Measurements from ENCODE around the gene CRIM1. TPM values are rescaled to one million over a fixed set of nuclear protein-coding genes. Genes with fewer than 3 reads are reported as not detected.
A peak's percentile ranks its signal among the peaks of the same experiment; 100 is the strongest.

Gene CRIM1
- total and polyA plus RNA-seq, 3 experiments from 2014 or later: 2.5 to 11.1 (median 10.7) TPM

- Histone ChIP-seq H3K9me3 (ENCODE audit: low read length) (no peaks in the 10 kb centered on the region), H3K27me3 (ENCODE audit: insufficient read depth, low read length, poor library complexity, severe bottlenecking) (no peaks in the 10 kb centered on the region), H3K36me3 (ENCODE audit: insufficient read depth, low read length) (no peaks in the 10 kb centered on the region), H3K4me1 (ENCODE audit: insufficient read depth, low read length) (no peaks in the 10 kb centered on the region), H3K27ac (ENCODE audit: low read depth, low read length) (no peak overlapping the region), H3K4me3 (ENCODE audit: low read length) (no peak overlapping the region)
- H3K4me3 Mint-ChIP-seq: no peak overlapping the region
- no peak for DNase-seq
- no peaks in the 10 kb centered on the region for H3K9me3 Mint-ChIP-seq
- no peak overlapping the region for H3K27ac Mint-ChIP-seq
- ChIA-PET POLR2A (no interaction called here), CTCF (no interaction called here)
- H3K27me3 Mint-ChIP-seq: no peaks in the 10 kb centered on the region
- H3K4me1 Mint-ChIP-seq: no peaks in the 10 kb centered on the region
- H3K36me3 Mint-ChIP-seq: peaks cover 20 to 47% (median 40%) of the 10 kb centered on the region in 3 donors
Measured at GRCh38 chr2:36482576-36483214, 127.1 kb downstream of the CRIM1 start.

DNA sequence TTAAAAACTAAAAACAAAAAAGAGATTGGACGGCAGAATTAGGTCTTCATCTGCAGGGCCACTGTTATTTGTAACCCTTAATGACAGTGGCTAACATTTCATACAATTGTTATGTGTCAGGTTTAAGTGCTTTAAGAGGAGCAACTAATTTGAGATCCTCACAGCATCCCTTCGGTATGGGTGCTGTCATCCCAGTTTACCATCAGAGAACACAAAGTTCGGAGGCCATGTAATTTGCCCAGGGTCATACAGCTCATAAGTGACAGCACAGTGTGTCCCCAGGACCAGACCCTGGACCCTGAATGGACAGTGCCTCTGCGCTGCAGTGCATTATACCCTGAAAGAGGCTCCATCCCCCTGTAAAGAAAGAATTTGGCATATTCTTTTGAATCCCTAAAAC lies 127.7 kb downstream of the CRIM1 start:
- Mint-ChIP-seq H3K27ac (peak overlapping the region in 1 of 8 donors; percentile 39), H3K4me3 (no peak overlapping the region), H3K9me3 (no peaks in the 10 kb centered on the region)

GRCh38 chr2:36484454-36484853 lies 128.9 kb downstream of the CRIM1 start:
- ChIA-PET CTCF (interaction anchor here (1.6 kb wide), 1 partner anchor 19 kb away, joined by 3 read pairs; no protein-coding TSS in a partner anchor), POLR2A (no interaction called here)
- Mint-ChIP-seq H3K36me3 (peaks cover 16 to 31% (median 24%) of the 10 kb centered on the region in 3 donors), H3K4me3 (no peak overlapping the region), H3K27me3 (no peaks in the 10 kb centered on the region), H3K4me1 (no peaks in the 10 kb centered on the region), H3K27ac (peak overlapping the region in 1 of 8 donors; percentile 29), H3K9me3 (no peaks in the 10 kb centered on the region)
- Histone ChIP-seq H3K4me1 (ENCODE audit: insufficient read depth, low read length) (no peaks in the 10 kb centered on the region), H3K4me3 (ENCODE audit: low read length) (no peak overlapping the region), H3K27me3 (ENCODE audit: insufficient read depth, low read length, poor library complexity, severe bottlenecking) (no peaks in the 10 kb centered on the region), H3K27ac (ENCODE audit: low read depth, low read length) (no peak overlapping the region), H3K36me3 (ENCODE audit: insufficient read depth, low read length) (no peaks in the 10 kb centered on the region), H3K9me3 (ENCODE audit: low read length) (no peaks in the 10 kb centered on the region)
- no peak for DNase-seq

More for the DNA sequence above, 127.7 kb downstream of the CRIM1 start:
- ChIA-PET CTCF (no interaction called here), POLR2A (no interaction called here)
- no peak for DNase-seq
- Histone ChIP-seq H3K4me3 (ENCODE audit: low read length) (no peak overlapping the region), H3K4me1 (ENCODE audit: insufficient read depth, low read length) (no peaks in the 10 kb centered on the region), H3K27me3 (ENCODE audit: insufficient read depth, low read length, poor library complexity, severe bottlenecking) (no peaks in the 10 kb centered on the region), H3K27ac (ENCODE audit: low read depth, low read length) (no peak overlapping the region), H3K36me3 (ENCODE audit: insufficient read depth, low read length) (no peaks in the 10 kb centered on the region), H3K9me3 (ENCODE audit: low read length) (no peaks in the 10 kb centered on the region)
- Mint-ChIP-seq H3K4me1 (no peaks in the 10 kb centered on the region), H3K36me3 (peaks cover 19 to 42% (median 34%) of the 10 kb centered on the region in 3 donors), H3K27me3 (no peaks in the 10 kb centered on the region)

DNA sequence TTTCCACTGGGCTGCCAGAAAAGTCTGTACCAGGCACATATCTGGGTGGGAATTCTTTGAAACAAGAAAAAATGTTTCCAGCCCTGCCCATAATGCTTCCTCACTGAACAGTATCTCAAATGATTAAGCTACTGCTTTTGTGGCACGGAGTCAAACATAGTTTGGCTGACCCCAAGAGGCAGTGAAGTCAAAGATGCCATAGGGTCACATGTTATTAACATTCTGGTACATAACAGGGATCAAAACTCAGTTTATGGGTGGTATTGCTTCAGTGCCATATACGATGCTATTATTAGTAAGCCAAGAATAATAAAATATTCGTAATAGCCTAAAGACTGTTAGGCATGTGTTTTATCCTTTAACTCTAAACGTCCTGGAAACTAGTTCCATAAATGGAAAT lies 129.9 kb downstream of the CRIM1 start:
- no peak overlapping the region for H3K27ac ChIP-seq (ENCODE audit: low read depth, low read length)
- no peaks in the 10 kb centered on the region for H3K27me3 Mint-ChIP-seq
- no peak overlapping the region for H3K27ac Mint-ChIP-seq
- no peak overlapping the region for H3K4me3 Mint-ChIP-seq
- H3K36me3 Mint-ChIP-seq: peaks cover 10 to 22% (median 15%) of the 10 kb centered on the region in 3 donors
- POLR2A ChIA-PET: no interaction called here
- CTCF ChIA-PET: interaction anchor here (1.6 kb wide), 1 partner anchor 18 kb away, joined by 3 read pairs; no protein-coding TSS in a partner anchor
- no peaks in the 10 kb centered on the region for H3K27me3 ChIP-seq (ENCODE audit: insufficient read depth, low read length, poor library complexity, severe bottlenecking)
- no peak overlapping the region for H3K4me3 ChIP-seq (ENCODE audit: low read length)
- no peaks in the 10 kb centered on the region for H3K4me1 Mint-ChIP-seq
- H3K9me3 Mint-ChIP-seq: no peaks in the 10 kb centered on the region
- DNase-seq: no peak
- H3K4me1 ChIP-seq (ENCODE audit: insufficient read depth, low read length): no peaks in the 10 kb centered on the region
- no peaks in the 10 kb centered on the region for H3K36me3 ChIP-seq (ENCODE audit: insufficient read depth, low read length)
- no peaks in the 10 kb centered on the region for H3K9me3 ChIP-seq (ENCODE audit: low read length)

DNA sequence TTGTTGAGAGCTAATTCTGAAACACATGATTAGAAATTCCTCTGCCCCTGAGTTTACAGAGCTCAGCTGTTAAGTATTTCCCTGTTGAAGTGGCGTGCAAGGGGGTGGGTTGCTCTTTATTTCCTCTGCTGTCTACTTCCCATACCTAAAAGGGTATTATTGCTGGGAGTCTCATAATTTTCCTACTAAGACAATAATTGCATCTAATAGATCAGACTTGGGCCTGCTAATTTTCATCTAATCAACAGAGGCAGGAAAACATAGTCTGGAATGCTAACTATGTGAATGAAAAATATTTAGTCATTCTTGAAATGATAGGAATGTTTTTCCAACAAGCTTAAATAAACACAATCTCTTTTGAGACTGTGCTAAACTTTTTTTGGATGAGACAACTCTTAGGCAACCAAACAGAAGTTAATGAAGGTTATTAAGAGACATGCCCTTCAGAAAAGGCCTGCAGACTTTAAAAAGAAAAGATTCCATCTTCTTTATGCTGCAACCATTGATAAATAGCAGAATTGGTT lies 131.0 kb downstream of the CRIM1 start:
- no peak overlapping the region for H3K27ac ChIP-seq (ENCODE audit: low read depth, low read length)
- H3K27ac Mint-ChIP-seq: no peak overlapping the region
- CTCF ChIA-PET: no interaction called here

GRCh38 chr2:36487947-36488346 lies 132.4 kb downstream of the CRIM1 start:
- no peak overlapping the region for H3K27ac Mint-ChIP-seq
- no peaks in the 10 kb centered on the region for H3K27me3 ChIP-seq (ENCODE audit: insufficient read depth, low read length, poor library complexity, severe bottlenecking)
- H3K9me3 ChIP-seq (ENCODE audit: low read length): no peaks in the 10 kb centered on the region
- ChIA-PET CTCF (no interaction called here), POLR2A (no interaction called here)
- H3K27ac ChIP-seq (ENCODE audit: low read depth, low read length): no peak overlapping the region
- no peaks in the 10 kb centered on the region for H3K27me3 Mint-ChIP-seq
- H3K9me3 Mint-ChIP-seq: no peaks in the 10 kb centered on the region
- no peak overlapping the region for H3K4me3 Mint-ChIP-seq
- no peaks in the 10 kb centered on the region for H3K36me3 ChIP-seq (ENCODE audit: insufficient read depth, low read length)
- H3K4me1 ChIP-seq (ENCODE audit: insufficient read depth, low read length): no peaks in the 10 kb centered on the region
- no peaks in the 10 kb centered on the region for H3K4me1 Mint-ChIP-seq
- H3K36me3 Mint-ChIP-seq: peaks cover 5 to 12% (median 10%) of the 10 kb centered on the region in 3 donors
- H3K4me3 ChIP-seq (ENCODE audit: low read length): no peak overlapping the region
- no peak for DNase-seq

More for the DNA sequence above, 131.0 kb downstream of the CRIM1 start:
- Mint-ChIP-seq H3K36me3 (peaks cover 5 to 17% (median 15%) of the 10 kb centered on the region in 3 donors), H3K4me1 (no peaks in the 10 kb centered on the region), H3K4me3 (no peak overlapping the region), H3K27me3 (no peaks in the 10 kb centered on the region), H3K9me3 (no peaks in the 10 kb centered on the region)
- Histone ChIP-seq H3K4me1 (ENCODE audit: insufficient read depth, low read length) (no peaks in the 10 kb centered on the region), H3K36me3 (ENCODE audit: insufficient read depth, low read length) (no peaks in the 10 kb centered on the region), H3K27me3 (ENCODE audit: insufficient read depth, low read length, poor library complexity, severe bottlenecking) (no peaks in the 10 kb centered on the region), H3K4me3 (ENCODE audit: low read length) (no peak overlapping the region), H3K9me3 (ENCODE audit: low read length) (no peaks in the 10 kb centered on the region)
- no peak for DNase-seq
- POLR2A ChIA-PET: no interaction called here

GRCh38 chr2:36489281-36489680 lies 133.7 kb downstream of the CRIM1 start:
- no peak overlapping the region for H3K4me3 Mint-ChIP-seq
- no peak overlapping the region for H3K4me3 ChIP-seq (ENCODE audit: low read length)
- H3K27ac ChIP-seq (ENCODE audit: low read depth, low read length): no peak overlapping the region
- no peaks in the 10 kb centered on the region for H3K4me1 Mint-ChIP-seq
- no peak for DNase-seq
- POLR2A ChIA-PET: no interaction called here
- peaks cover 2 to 7% (median 5%) of the 10 kb centered on the region in 3 donors for H3K36me3 Mint-ChIP-seq
- H3K27me3 Mint-ChIP-seq: no peaks in the 10 kb centered on the region
- H3K9me3 Mint-ChIP-seq: no peaks in the 10 kb centered on the region
- H3K4me1 ChIP-seq (ENCODE audit: insufficient read depth, low read length): no peaks in the 10 kb centered on the region
- no peaks in the 10 kb centered on the region for H3K9me3 ChIP-seq (ENCODE audit: low read length)
- CTCF ChIA-PET: no interaction called here
- H3K36me3 ChIP-seq (ENCODE audit: insufficient read depth, low read length): no peaks in the 10 kb centered on the region
- no peaks in the 10 kb centered on the region for H3K27me3 ChIP-seq (ENCODE audit: insufficient read depth, low read length, poor library complexity, severe bottlenecking)
- no peak overlapping the region for H3K27ac Mint-ChIP-seq

DNA sequence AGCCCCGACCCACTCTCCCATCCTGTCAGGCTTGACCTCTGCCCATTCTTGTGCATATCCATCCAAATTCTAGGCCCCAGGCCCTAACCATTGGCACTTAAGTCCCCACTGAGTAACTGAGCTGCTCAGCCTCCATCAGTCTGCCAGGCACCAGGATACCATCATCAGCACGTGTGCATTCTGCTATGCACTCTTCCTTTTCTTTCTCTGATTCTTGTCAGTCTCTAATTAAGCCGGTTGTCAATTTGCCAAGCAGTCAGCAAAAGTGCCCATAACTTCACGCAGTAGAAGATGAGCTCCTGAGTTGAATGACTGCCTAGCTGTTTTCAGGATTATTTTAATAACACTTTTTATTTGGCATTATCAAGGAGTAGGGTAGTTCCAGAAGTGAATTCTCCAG lies 135.2 kb downstream of the CRIM1 start:
- Histone ChIP-seq H3K27me3 (ENCODE audit: insufficient read depth, low read length, poor library complexity, severe bottlenecking) (no peaks in the 10 kb centered on the region), H3K27ac (ENCODE audit: low read depth, low read length) (no peak overlapping the region), H3K9me3 (ENCODE audit: low read length) (no peaks in the 10 kb centered on the region), H3K4me1 (ENCODE audit: insufficient read depth, low read length) (no peaks in the 10 kb centered on the region), H3K4me3 (ENCODE audit: low read length) (no peak overlapping the region), H3K36me3 (ENCODE audit: insufficient read depth, low read length) (no peaks in the 10 kb centered on the region)
- Mint-ChIP-seq H3K4me1 (no peaks in the 10 kb centered on the region), H3K36me3 (peaks cover 0 to 2% (median 0%) of the 10 kb centered on the region in 3 donors), H3K27me3 (no peaks in the 10 kb centered on the region), H3K9me3 (no peaks in the 10 kb centered on the region), H3K27ac (peak overlapping the region in 1 of 8 donors; percentile 18), H3K4me3 (no peak overlapping the region)
- CTCF ChIA-PET: no interaction called here
- DNase-seq: no peak
- POLR2A ChIA-PET: no interaction called here
